CD14-positive monocyte (primary cell): ENCODE results near the gene DQX1. TPM values are rescaled to one million over a fixed set of nuclear protein-coding genes. Genes with fewer than 3 reads are reported as not detected.

ENCODE experiments used
- DNase-seq, 3 donors: peaks; one replicate each; pipeline ENCODE4 v3.0.0-alpha.2; 2011 to 2022
- H2AFZ ChIP-seq: 2 replicates; pipeline ENCODE4 v1.6.0; 2012; ENCODE audit warnings: mild to moderate bottlenecking, low read depth, low read length, inconsistent platforms; ENCODE audit not compliant: insufficient read depth, poor library complexity, severe bottlenecking
- H3K27ac ChIP-seq, 2 donors: 1 replicate in 1 of 2; 2 replicates in 1 of 2; pipeline ENCODE4 v1.5.1; 2012 to 2013; ENCODE audit warnings: low read length in 2 of 2, control low read depth in 1 of 2, inconsistent platforms in 1 of 2, low read depth in 1 of 2, mild to moderate bottlenecking in 1 of 2
- H3K27me3 ChIP-seq, 2 donors: one replicate each; pipeline versions ENCODE4 v1.6.0 to v1.6.1; 2011 to 2013; ENCODE audit warnings: low read length in 2 of 2; ENCODE audit not compliant: control insufficient read depth in 2 of 2, insufficient read depth in 2 of 2
- H3K36me3 ChIP-seq, 2 donors: replicated peaks in 1 of 2; 1 replicate in 1 of 2; 2 replicates in 1 of 2; pipeline versions ENCODE4 v1.5.1 to v1.6.1; 2012 to 2013; ENCODE audit warnings: low read length in 2 of 2, control low read depth in 1 of 2, inconsistent platforms in 1 of 2, mild to moderate bottlenecking in 1 of 2; ENCODE audit not compliant: insufficient read depth in 2 of 2, control insufficient read depth in 1 of 2
- H3K4me1 ChIP-seq, 2 donors: 1 replicate in 1 of 2; 2 replicates in 1 of 2; pipeline versions ENCODE4 v1.5.1 to v1.6.1; 2012 to 2013; ENCODE audit warnings: low read length in 2 of 2, control low read depth in 1 of 2, inconsistent platforms in 1 of 2, mild to moderate bottlenecking in 1 of 2, moderate library complexity in 1 of 2; ENCODE audit not compliant: insufficient read depth in 2 of 2, control insufficient read depth in 1 of 2
- H3K4me2 ChIP-seq: replicated peaks from 2 replicates; pipeline ENCODE3; 2012; ENCODE audit warnings: low read length, moderate library complexity, mild to moderate bottlenecking; ENCODE audit not compliant: poor library complexity, severe bottlenecking; ENCODE audit errors: extremely low read depth
- H3K4me3 ChIP-seq, 3 experiments: fragments of 200-600 bp in 1 of 3; sonication (generic) in 1 of 3; replicated peaks in 1 of 3; 1 replicate in 2 of 3; 2 replicates in 1 of 3; pipeline ENCODE4 v1.5.1; 2011 to 2013; ENCODE audit warnings: low read length in 3 of 3, mild to moderate bottlenecking in 3 of 3, control low read depth in 2 of 3, low read depth in 2 of 3, inconsistent platforms in 1 of 3, moderate library complexity in 1 of 3
- H3K79me2 ChIP-seq: 2 replicates; pipeline ENCODE4 v1.6.0; 2012; ENCODE audit warnings: mild to moderate bottlenecking, control low read depth, inconsistent platforms, low read length, moderate library complexity; ENCODE audit not compliant: insufficient read depth
- H3K9ac ChIP-seq: 2 replicates; pipeline ENCODE4 v1.6.0; 2017; ENCODE audit warnings: low read length, mild to moderate bottlenecking; ENCODE audit not compliant: insufficient read depth, poor library complexity, severe bottlenecking
- H3K9me3 ChIP-seq, 2 donors: replicated peaks in 1 of 2; 1 replicate in 1 of 2; 2 replicates in 1 of 2; pipeline versions ENCODE4 v1.5.1 to v1.6.1; 2012 to 2013; ENCODE audit warnings: low read length in 2 of 2, control low read depth in 1 of 2; ENCODE audit not compliant: control insufficient read depth in 1 of 2, insufficient read depth in 1 of 2
- H4K20me1 ChIP-seq: 2 replicates; pipeline ENCODE4 v1.6.0; 2012; ENCODE audit warnings: mild to moderate bottlenecking, low read length, control low read depth, moderate library complexity; ENCODE audit not compliant: insufficient read depth
- H3K27ac Mint-ChIP-seq, 7 donors: one replicate each; pipeline ENCODE4 v1.8.0; 2020; ENCODE audit warnings: mild to moderate bottlenecking in 7 of 7, mixed read lengths in 7 of 7, moderate library complexity in 6 of 7, inconsistent platforms in 2 of 7
- H3K27me3 Mint-ChIP-seq, 3 donors: one replicate each; pipeline ENCODE4 v1.8.0; 2021 to 2022; ENCODE audit warnings: low read depth in 3 of 3, mild to moderate bottlenecking in 3 of 3, mixed read lengths in 3 of 3, moderate library complexity in 3 of 3, inconsistent platforms in 1 of 3
- H3K36me3 Mint-ChIP-seq, 2 donors: one replicate each; pipeline ENCODE4 v1.8.0; 2020; ENCODE audit warnings: mixed read lengths in 2 of 2, inconsistent platforms in 1 of 2, mild to moderate bottlenecking in 1 of 2
- H3K4me1 Mint-ChIP-seq: one replicate; pipeline ENCODE4 v1.8.0; 2020; ENCODE audit warnings: mild to moderate bottlenecking, mixed read lengths
- H3K4me3 Mint-ChIP-seq, 2 donors: one replicate each; pipeline ENCODE4 v1.8.0; 2020; ENCODE audit warnings: mild to moderate bottlenecking in 2 of 2, mixed read lengths in 2 of 2, moderate library complexity in 1 of 2
- H3K9me3 Mint-ChIP-seq, 7 donors: one replicate each; pipeline ENCODE4 v1.8.0; 2020 to 2022; ENCODE audit warnings: mixed read lengths in 7 of 7, mild to moderate bottlenecking in 6 of 7, moderate library complexity in 6 of 7, inconsistent platforms in 2 of 7
- WGBS: methylation state at CpG from one replicate; pipeline ENCODE4 v1.1.5; 2013; ENCODE audit warnings: missing lambda C conversion rate; ENCODE audit not compliant: insufficient coverage; 5-methylcytosine and 5-hydroxymethylcytosine counted together
- intact Hi-C, 2 donors: fragments of 100-400 bp; cut with micrococcal nuclease; formaldehyde crosslinking; loops; one replicate each; pipeline versions ENCODE4 v1.15.0 to v1.15.1; 2023
- polyA plus RNA-seq, 3 donors: library from polyadenylated mRNA; depleted of rRNA in 1 of 3; unstranded in 2 of 3; stranded (reverse) in 1 of 3; fragments of 300-500 nt in 2 of 3; fragments of >200 nt in 1 of 3; fragmentation: Illumina TruSeq in 2 of 3; gene quantifications; 1 replicate in 2 of 3; 2 replicates in 1 of 3; pipeline ENCODE4 v1.2.3, GENCODE V29; 2012 to 2021
- TF ChIP-seq, protein P1 (sequence below): fragments of 200-600 bp; IDR thresholded peaks from one replicate; pipeline ENCODE4 v1.8.0; 2022; ENCODE audit warnings: antibody characterized with exemption, mild to moderate bottlenecking

DQX1 gene
- polyA plus RNA-seq, 3 donors: 0.36 TPM; not detected in 2

DNA sequence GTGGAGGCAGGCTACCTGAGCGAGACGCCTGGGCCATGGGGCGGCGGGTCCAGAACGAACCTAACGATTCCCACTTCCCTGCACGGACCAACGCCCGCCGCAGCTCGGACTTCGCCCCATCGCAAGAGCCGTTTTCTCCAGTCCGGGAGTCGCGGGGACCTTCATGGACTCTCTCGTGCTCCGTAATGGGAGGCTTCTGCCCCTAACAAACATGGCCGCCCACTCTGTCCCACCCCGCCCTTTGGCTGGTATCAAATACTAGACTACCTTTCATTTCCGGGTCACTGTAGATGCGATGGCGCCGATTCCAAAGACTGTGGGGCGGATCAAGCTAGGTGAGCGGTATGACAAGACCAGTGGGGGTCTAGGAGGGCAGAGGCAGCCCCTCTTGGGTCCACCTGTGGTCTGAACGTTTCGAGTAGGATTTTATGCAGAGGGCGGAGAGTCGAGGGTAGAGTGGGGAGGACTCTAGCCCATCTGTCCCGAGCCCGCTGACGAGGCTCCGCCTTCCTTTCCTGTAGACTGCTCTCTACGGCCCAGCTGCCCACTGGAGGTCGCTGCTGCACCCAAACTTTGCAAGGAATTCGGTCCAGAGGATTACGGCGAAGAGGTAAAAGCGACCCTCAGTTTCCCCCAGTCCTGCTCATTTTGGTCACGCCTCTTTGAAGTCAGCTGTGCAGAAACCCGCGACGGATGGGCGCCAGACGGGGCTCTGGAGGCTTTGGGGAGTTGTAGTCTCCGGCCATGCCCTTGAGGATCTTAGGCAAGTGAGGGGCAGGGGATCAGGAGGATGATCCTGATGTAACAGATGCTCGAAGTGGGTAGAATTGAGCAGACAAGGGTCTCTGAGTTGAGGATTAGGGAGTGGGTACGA is 43.0 kb downstream of the DQX1 start, which contains the start of the genes CCDC142 and TTC31:
CCDC142 (minus strand) TSS at position 198 of the 874 bp plus-strand sequence; CDS start at position 37, 161 bp downstream.
TTC31 (plus strand) TSS at position 281 of the 874 bp plus-strand sequence; CDS start at position 296, 15 bp downstream.
- peaks cover 49% of the 10 kb centered on the region for H3K79me2 ChIP-seq
- H3K27me3 Mint-ChIP-seq: peaks cover 0 to 2% (median 0%) of the 10 kb centered on the region in 3 donors
- no peaks in the 10 kb centered on the region for H3K9me3 Mint-ChIP-seq
- H3K4me3 Mint-ChIP-seq: peak within 1 kb of the TSS; percentile 100
- H3K36me3 Mint-ChIP-seq: peaks cover 31 to 47% of the 10 kb centered on the region in 2 donors
- TF ChIP-seq, protein P1, sequence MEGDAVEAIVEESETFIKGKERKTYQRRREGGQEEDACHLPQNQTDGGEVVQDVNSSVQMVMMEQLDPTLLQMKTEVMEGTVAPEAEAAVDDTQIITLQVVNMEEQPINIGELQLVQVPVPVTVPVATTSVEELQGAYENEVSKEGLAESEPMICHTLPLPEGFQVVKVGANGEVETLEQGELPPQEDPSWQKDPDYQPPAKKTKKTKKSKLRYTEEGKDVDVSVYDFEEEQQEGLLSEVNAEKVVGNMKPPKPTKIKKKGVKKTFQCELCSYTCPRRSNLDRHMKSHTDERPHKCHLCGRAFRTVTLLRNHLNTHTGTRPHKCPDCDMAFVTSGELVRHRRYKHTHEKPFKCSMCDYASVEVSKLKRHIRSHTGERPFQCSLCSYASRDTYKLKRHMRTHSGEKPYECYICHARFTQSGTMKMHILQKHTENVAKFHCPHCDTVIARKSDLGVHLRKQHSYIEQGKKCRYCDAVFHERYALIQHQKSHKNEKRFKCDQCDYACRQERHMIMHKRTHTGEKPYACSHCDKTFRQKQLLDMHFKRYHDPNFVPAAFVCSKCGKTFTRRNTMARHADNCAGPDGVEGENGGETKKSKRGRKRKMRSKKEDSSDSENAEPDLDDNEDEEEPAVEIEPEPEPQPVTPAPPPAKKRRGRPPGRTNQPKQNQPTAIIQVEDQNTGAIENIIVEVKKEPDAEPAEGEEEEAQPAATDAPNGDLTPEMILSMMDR: peak; percentile 88
- peak; percentile 93 to 95 (median 94) for DNase-seq
- peaks cover 24 to 32% of the 10 kb centered on the region in 2 donors for H3K4me1 ChIP-seq
- no peaks in the 10 kb centered on the region for H3K9me3 ChIP-seq
- peaks cover 29% of the 10 kb centered on the region for H3K4me1 Mint-ChIP-seq
- H2AFZ ChIP-seq: peak within 1 kb of the TSS; percentile 98
- peaks cover 20% of the 10 kb centered on the region for H4K20me1 ChIP-seq
- peak within 1 kb of the TSS; percentile 61 to 94 (median 86) for H3K4me3 ChIP-seq
- peaks cover 18 to 40% of the 10 kb centered on the region in 2 donors for H3K36me3 ChIP-seq
- H3K27me3 ChIP-seq: no peaks in the 10 kb centered on the region
- H3K27ac Mint-ChIP-seq: peak within 1 kb of the TSS; percentile 90 to 100 (median 99)
- peak within 1 kb of the TSS; percentile 84 to 90 for H3K27ac ChIP-seq
- 1% methylated on average over 43 of the region's 50 CpGs for WGBS
- peak within 1 kb of the TSS; percentile 95 for H3K4me2 ChIP-seq
- H3K9ac ChIP-seq: peak within 1 kb of the TSS; percentile 76
- intact Hi-C loops: loop anchor here (1.0 to 5.0 kb wide), 6 partner anchors 28 to 104 kb away; partner anchors contain the start of genes AUP1 (in 2 of the 2), HTRA2 (in 2 of the 2), INO80B (in 2 of the 2) and DQX1 (in 1 of the 2)
